Calu3 (cell line): ENCODE data around the gene FGGY. TPM values are rescaled to one million over a fixed set of nuclear protein-coding genes. Genes with fewer than 3 reads are reported as not detected.

Experiments
- BruUV-seq: library from RNA; stranded (reverse); fragments of 400-500 nt; replicated peaks from 2 replicates; lab custom pipeline; 2021; lab: Mats Ljungman, UMichigan
- CTCF ChIA-PET: fragments of 300-600 bp; sonication (Branson Sonifier 250); formaldehyde crosslinking; loops from one replicate; lab custom pipeline; 2022; ENCODE audit warnings: antibody characterized with exemption; lab: Charles Lee
- DNase-seq: peaks from one replicate; pipeline ENCODE4 v3.0.0; 2022
- H3K27ac Mint-ChIP-seq: one replicate; pipeline ENCODE4 v1.8.0; 2022; ENCODE audit warnings: mixed read lengths; ENCODE audit not compliant: unreplicated experiment
- H3K27me3 Mint-ChIP-seq: one replicate; pipeline ENCODE4 v1.8.0; 2022; ENCODE audit warnings: mixed read lengths; ENCODE audit not compliant: unreplicated experiment
- H3K36me3 Mint-ChIP-seq: one replicate; pipeline ENCODE4 v1.8.0; 2022; ENCODE audit warnings: mild to moderate bottlenecking, moderate library complexity, mixed read lengths; ENCODE audit not compliant: insufficient read depth, unreplicated experiment
- H3K4me1 Mint-ChIP-seq: one replicate; pipeline ENCODE4 v1.8.0; 2022; ENCODE audit warnings: mild to moderate bottlenecking, low read depth, mixed read lengths; ENCODE audit not compliant: unreplicated experiment
- H3K4me3 Mint-ChIP-seq: one replicate; pipeline ENCODE4 v1.8.0; 2022; ENCODE audit warnings: mild to moderate bottlenecking, low read depth, moderate library complexity, mixed read lengths; ENCODE audit not compliant: unreplicated experiment
- H3K9me3 Mint-ChIP-seq: one replicate; pipeline ENCODE4 v1.8.0; 2022; ENCODE audit warnings: low read depth, mixed read lengths; ENCODE audit not compliant: unreplicated experiment
- CTCF ChIP-seq: fragments of 200-600 bp; IDR thresholded peaks from one replicate; pipeline ENCODE4 v1.8.0; 2022; ENCODE audit warnings: antibody characterized with exemption; ENCODE audit not compliant: unreplicated experiment
- intact Hi-C: fragments of 100-400 bp; cut with micrococcal nuclease; formaldehyde crosslinking; loops from one replicate; pipeline ENCODE4 v1.10.0; 2022; ENCODE audit not compliant: unreplicated experiment
- total RNA-seq: library from RNA; stranded (reverse); gene quantifications from 2 replicates; pipeline ENCODE4 v1.2.3, GENCODE V29; 2022

The FGGY gene
- total RNA-seq, 1 experiment from 2014 or later = 11.1 TPM

- no peaks in the 10 kb centered on the region for H3K36me3 Mint-ChIP-seq
- no peak overlapping the region for H3K4me3 Mint-ChIP-seq
- peaks cover 18% of the 10 kb centered on the region for H3K4me1 Mint-ChIP-seq
- H3K9me3 Mint-ChIP-seq = no peaks in the 10 kb centered on the region
- TF ChIP-seq CTCF = no peak
- no peak overlapping the region for H3K27ac Mint-ChIP-seq
- CTCF ChIA-PET = no interaction called here
- no peaks in the 10 kb centered on the region for H3K27me3 Mint-ChIP-seq
- BruUV-seq = no TSS peak
- no peak for DNase-seq
- intact Hi-C loops = no loop called here
Measured at GRCh38 chr1:59477867-59478266, 181.0 kb downstream of the FGGY start.

- TF ChIP-seq CTCF = no peak
- Mint-ChIP-seq H3K27ac (no peak overlapping the region), H3K4me1 (peaks cover 20% of the 10 kb centered on the region), H3K36me3 (no peaks in the 10 kb centered on the region), H3K27me3 (no peaks in the 10 kb centered on the region), H3K9me3 (no peaks in the 10 kb centered on the region), H3K4me3 (no peak overlapping the region)
- CTCF ChIA-PET = no interaction called here
- intact Hi-C loops = no loop called here
- BruUV-seq = no TSS peak
- no peak for DNase-seq
Measured at GRCh38 chr1:59478822-59479221, 181.9 kb downstream of the FGGY start.

GRCh38 chr1:59480188-59480888, 183.4 kb downstream of the FGGY start:
- Mint-ChIP-seq H3K36me3 (no peaks in the 10 kb centered on the region), H3K4me3 (no peak overlapping the region), H3K4me1 (peaks cover 26% of the 10 kb centered on the region), H3K27ac (no peak overlapping the region), H3K27me3 (no peaks in the 10 kb centered on the region), H3K9me3 (no peaks in the 10 kb centered on the region)
- CTCF ChIA-PET = no interaction called here
- DNase-seq = no peak
- TF ChIP-seq CTCF = no peak
- intact Hi-C loops = no loop called here
- BruUV-seq = no TSS peak

GRCh38 chr1:59481881-59482505, 185.1 kb downstream of the FGGY start:
- H3K36me3 Mint-ChIP-seq = no peaks in the 10 kb centered on the region
- no TSS peak for BruUV-seq
- no peak for DNase-seq
- no peak overlapping the region for H3K4me3 Mint-ChIP-seq
- no peak overlapping the region for H3K27ac Mint-ChIP-seq
- intact Hi-C loops = no loop called here
- H3K9me3 Mint-ChIP-seq = no peaks in the 10 kb centered on the region
- CTCF ChIA-PET = no interaction called here
- H3K4me1 Mint-ChIP-seq = peaks cover 17% of the 10 kb centered on the region
- H3K27me3 Mint-ChIP-seq = no peaks in the 10 kb centered on the region
- TF ChIP-seq CTCF = no peak
